Muscle layer of colon (tissue), 2 donors: ENCODE measurements around the gene RNF103.
"Not testable (repeated sequence)": the region's sequence is repeated elsewhere in the genome, so short reads cannot be mapped to it uniquely, and the experiment has no call there.

Experiments used
- H3K27ac ChIP-seq: one replicate; pipeline ENCODE4 v1.7.0; 2013; ENCODE audit warnings: low read depth, mild to moderate bottlenecking, low read length, moderate library complexity
- H3K27me3 ChIP-seq, 2 donors: one replicate each; pipeline ENCODE4 v1.7.0; 2013; ENCODE audit warnings: low read length in 2 of 2, mild to moderate bottlenecking in 2 of 2; ENCODE audit not compliant: insufficient read depth in 2 of 2, control insufficient read depth in 1 of 2
- H3K36me3 ChIP-seq: one replicate; pipeline ENCODE4 v1.7.0; 2013; ENCODE audit warnings: mild to moderate bottlenecking, low read length; ENCODE audit not compliant: insufficient read depth
- H3K4me1 ChIP-seq: one replicate; pipeline ENCODE4 v1.7.0; 2013; ENCODE audit warnings: mild to moderate bottlenecking, low read length; ENCODE audit not compliant: insufficient read depth
- H3K4me3 ChIP-seq, 2 donors: one replicate each; pipeline ENCODE4 v1.7.0; 2013; ENCODE audit warnings: low read length in 2 of 2, low read depth in 1 of 2, mild to moderate bottlenecking in 1 of 2, moderate library complexity in 1 of 2
- H3K9ac ChIP-seq: one replicate; pipeline ENCODE4 v1.7.0; 2013; ENCODE audit warnings: low read length
- H3K9me3 ChIP-seq: one replicate; pipeline ENCODE4 v1.7.0; 2013; ENCODE audit warnings: mild to moderate bottlenecking, low read length
- donor health status: abdominal sarcoma.
- donor health status: Adenocarcinoma of cecum.

Gene RNF103

DNA sequence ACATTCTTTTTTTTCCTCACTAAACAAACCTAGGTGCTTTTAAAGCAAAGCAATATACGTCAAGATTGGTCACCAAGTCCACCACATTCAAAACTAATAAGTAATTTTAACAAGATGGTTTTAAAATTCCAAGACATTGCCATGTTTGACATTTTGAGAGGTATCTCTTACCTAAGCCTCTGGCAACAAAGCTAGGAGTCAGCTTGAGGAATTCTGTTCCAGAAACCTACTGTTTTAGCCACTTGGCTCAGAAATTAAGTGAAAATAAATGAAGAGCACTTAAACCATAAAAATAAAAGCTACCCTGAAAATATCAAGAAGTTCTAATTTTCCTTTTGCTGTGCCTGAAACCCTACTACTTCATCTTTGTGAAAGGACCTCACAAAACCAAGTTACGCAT, 30.4 kb downstream of the RNF103 start:
- H3K27ac ChIP-seq: peak overlapping the region; percentile 83
- no peak overlapping the region for H3K9ac ChIP-seq

DNA sequence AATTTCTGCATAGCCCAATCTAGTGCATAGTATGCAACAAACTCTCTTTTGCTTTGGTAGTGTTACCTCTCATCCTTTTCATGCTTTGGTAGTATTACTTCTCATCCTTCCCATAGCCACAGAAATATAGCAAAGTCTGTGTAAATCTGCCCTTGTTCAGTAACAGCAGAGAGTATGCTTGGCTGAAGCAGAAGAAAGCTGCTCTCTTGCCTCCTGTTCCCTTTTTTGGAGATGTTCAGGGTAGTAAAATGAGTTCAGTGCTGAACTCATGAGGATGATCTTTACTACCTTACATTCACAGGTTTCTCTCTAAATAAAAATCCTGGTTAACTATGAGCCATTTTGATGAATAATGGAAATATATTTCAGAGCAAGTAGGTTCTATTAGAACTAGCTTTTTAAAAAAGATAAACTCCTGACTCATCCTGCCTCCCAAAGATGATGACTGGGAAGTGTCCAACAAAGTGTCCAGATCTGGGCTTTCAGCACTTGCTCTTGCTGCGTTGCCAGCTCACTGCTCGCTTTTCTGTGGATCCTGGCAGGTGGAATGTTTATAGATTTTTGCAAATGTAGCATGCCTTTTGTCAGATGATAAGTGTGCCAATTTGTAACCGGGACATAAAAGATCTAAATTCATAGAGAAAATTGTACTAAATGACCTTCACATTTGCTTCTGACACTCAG, 31.0 kb downstream of the RNF103 start:
- no peak overlapping the region for H3K4me3 ChIP-seq
- H3K27me3 ChIP-seq: no peaks in the 10 kb centered on the region
- no peak overlapping the region for H3K9ac ChIP-seq
- peaks cover 51% of the 10 kb centered on the region for H3K4me1 ChIP-seq
- H3K9me3 ChIP-seq: no peaks in the 10 kb centered on the region
- peak overlapping the region; percentile 83 for H3K27ac ChIP-seq
- H3K36me3 ChIP-seq: no peaks in the 10 kb centered on the region

More for the DNA sequence above, 30.4 kb downstream of the RNF103 start:
- Histone ChIP-seq H3K9me3 (no peaks in the 10 kb centered on the region), H3K36me3 (no peaks in the 10 kb centered on the region), H3K4me1 (peaks cover 51% of the 10 kb centered on the region), H3K27me3 (no peaks in the 10 kb centered on the region), H3K4me3 (no peak overlapping the region)

DNA sequence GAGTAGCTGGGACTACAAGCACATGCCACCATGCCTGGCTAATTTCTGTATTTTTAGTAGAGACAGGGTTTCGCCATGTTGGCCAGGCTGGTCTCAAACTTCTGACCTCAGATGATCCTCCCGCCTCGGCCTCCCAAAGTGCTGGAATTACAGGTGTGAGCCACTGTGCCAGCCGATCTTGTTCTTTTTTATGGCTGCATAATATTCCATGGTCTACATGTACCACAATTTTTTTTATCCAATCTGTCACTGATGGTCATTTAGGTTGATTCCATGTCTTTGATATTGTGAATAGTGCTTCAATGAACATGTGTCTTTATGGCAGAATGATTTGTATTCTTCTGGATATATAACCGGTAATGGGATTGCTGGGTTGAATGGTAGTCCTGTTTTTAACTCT, 34.0 kb downstream of the RNF103 start:
- H3K36me3 ChIP-seq, H3K9me3 ChIP-seq, H3K27me3 ChIP-seq, H3K9ac ChIP-seq, H3K27ac ChIP-seq, H3K4me3 ChIP-seq: not testable (repeated sequence)
- H3K4me1 ChIP-seq: peaks cover 31% of the 10 kb centered on the region

DNA sequence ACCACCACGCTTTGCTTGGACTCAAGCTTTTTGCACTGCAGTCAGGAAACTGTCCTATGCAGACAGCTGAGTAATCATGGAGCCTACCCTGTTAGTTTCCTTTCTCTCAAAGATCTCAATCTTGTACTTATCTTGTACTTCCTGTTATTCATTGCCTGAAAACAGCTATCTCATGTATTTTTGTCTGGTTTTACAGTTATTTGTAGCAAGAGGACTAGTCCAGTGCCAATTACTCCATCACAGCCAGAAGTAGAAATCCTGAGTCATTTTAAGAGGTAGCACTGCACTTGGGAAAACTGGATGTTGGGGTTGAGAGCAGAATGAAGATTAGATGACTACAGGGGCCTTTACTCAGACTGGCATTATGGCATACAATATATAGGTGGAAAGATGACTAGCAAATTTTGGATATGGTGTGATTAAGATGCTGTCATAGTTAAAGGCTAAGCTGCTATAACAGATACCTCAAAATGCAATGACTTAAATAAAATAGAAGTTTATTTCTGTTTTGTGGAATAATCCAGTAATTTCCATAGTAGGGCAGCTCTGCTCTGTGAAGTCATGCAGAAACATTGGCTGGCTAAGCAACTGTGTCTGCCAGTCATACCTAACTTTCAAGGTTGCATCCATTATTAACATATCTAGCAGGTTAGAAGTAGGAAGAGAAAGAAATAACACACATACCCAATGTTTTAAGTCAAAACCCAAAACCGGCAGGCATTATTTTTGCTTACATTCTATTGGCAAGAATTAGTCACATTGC, 39.3 kb downstream of the RNF103 start:
- no peaks in the 10 kb centered on the region for H3K27me3 ChIP-seq

DNA sequence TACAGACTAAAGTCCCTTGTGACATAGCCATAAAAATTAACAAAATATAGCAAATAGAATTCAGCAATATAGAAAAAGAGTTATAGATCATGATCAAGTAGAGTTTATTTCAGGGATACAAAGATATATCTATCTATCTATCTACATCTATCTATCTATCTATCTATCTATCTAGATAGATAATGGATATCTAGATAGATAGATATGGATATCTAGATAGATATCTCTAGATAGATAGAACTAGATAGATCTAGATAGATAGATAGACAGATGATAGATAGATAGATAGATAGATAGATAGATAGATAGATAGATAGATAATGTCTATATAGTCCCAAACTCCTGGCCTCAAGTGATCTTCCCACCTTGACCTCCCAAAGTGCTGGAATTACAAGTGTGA, 43.1 kb downstream of the RNF103 start:
- no peaks in the 10 kb centered on the region for H3K4me1 ChIP-seq
- H3K4me3 ChIP-seq: no peak overlapping the region
- H3K27me3 ChIP-seq: no peaks in the 10 kb centered on the region
- no peak overlapping the region for H3K27ac ChIP-seq
- H3K9me3 ChIP-seq: no peaks in the 10 kb centered on the region
- no peaks in the 10 kb centered on the region for H3K36me3 ChIP-seq
- no peak overlapping the region for H3K9ac ChIP-seq

More for the DNA sequence above, 39.3 kb downstream of the RNF103 start:
- Histone ChIP-seq H3K9me3 (no peaks in the 10 kb centered on the region), H3K4me3 (no peak overlapping the region), H3K9ac (no peak overlapping the region), H3K36me3 (no peaks in the 10 kb centered on the region), H3K4me1 (no peaks in the 10 kb centered on the region), H3K27ac (no peak overlapping the region)

DNA sequence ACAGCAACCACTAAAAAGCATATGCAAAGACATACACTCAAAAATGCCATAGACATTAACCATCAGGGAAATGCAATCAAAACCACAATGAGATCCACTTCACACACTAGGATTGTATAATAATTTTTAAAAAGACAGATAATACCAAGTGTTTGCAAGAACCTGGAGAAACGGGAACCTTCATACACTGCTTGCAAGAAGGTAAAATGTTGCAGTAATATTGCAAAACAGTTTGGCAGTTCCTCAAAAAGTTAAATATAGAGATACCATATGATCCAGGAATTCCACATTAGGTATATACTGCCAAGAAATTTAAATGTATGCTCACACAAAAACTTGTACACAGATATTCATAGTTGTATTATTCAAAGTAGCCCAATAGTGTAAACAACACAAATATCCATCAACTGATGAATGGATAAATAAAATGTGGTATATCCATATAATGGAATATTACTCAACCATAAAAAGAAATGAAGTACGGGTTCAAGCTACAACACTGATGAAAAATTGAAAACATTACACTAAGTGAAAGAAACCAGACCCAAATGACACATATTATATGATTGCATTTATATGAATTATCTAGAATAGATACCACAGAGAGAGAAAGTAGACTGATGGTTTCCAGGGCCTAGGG, 45.7 kb downstream of the RNF103 start:
- no peaks in the 10 kb centered on the region for H3K9me3 ChIP-seq
- no peaks in the 10 kb centered on the region for H3K36me3 ChIP-seq
- H3K9ac ChIP-seq: no peak overlapping the region
- no peak overlapping the region for H3K27ac ChIP-seq
- no peak overlapping the region for H3K4me3 ChIP-seq
- H3K27me3 ChIP-seq: no peaks in the 10 kb centered on the region
- H3K4me1 ChIP-seq: no peaks in the 10 kb centered on the region

DNA sequence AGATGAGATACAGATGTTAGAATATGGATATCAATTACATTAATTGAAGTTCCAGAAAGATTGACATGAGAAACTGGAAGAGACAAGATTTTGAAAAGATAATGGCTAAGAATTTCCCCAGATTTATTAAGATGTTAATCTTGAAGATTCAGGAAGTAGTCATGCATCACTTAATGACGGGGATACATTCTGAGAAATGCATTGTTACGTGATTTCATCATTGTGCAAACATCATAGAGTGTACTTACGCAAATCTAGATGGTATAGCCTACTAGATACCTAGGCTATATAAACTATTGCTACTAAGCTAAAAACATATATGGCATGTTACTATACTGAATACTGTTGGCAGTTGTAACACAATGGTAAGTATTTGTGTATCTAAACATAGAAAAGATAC, 53.6 kb downstream of the RNF103 start:
- H3K27ac ChIP-seq: no peak overlapping the region
- no peaks in the 10 kb centered on the region for H3K9me3 ChIP-seq
- no peaks in the 10 kb centered on the region for H3K4me1 ChIP-seq
- H3K4me3 ChIP-seq: no peak overlapping the region
- no peaks in the 10 kb centered on the region for H3K36me3 ChIP-seq
- H3K9ac ChIP-seq: no peak overlapping the region
- no peaks in the 10 kb centered on the region for H3K27me3 ChIP-seq

DNA sequence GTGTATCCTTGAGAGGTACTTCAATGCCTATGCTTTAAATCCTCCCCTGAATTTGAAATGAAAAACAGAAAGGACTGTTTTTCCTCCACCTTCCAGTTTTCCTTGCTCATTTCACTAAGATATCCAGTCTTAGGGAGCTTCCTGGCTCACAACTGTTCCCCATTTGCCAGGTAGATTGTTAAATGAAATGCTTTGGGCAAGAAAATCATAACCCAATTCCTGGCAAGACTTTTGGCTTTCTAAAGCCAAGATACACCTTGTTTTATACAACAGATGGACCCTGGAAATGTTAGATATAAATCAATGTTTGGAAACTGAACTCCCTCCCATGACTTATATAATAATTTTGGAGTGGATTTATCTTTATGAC, 56.9 kb downstream of the RNF103 start:
- Histone ChIP-seq H3K4me1 (peaks cover 12% of the 10 kb centered on the region), H3K36me3 (no peaks in the 10 kb centered on the region), H3K27me3 (no peaks in the 10 kb centered on the region), H3K9me3 (no peaks in the 10 kb centered on the region), H3K4me3 (no peak overlapping the region), H3K27ac (no peak overlapping the region), H3K9ac (no peak overlapping the region)

DNA sequence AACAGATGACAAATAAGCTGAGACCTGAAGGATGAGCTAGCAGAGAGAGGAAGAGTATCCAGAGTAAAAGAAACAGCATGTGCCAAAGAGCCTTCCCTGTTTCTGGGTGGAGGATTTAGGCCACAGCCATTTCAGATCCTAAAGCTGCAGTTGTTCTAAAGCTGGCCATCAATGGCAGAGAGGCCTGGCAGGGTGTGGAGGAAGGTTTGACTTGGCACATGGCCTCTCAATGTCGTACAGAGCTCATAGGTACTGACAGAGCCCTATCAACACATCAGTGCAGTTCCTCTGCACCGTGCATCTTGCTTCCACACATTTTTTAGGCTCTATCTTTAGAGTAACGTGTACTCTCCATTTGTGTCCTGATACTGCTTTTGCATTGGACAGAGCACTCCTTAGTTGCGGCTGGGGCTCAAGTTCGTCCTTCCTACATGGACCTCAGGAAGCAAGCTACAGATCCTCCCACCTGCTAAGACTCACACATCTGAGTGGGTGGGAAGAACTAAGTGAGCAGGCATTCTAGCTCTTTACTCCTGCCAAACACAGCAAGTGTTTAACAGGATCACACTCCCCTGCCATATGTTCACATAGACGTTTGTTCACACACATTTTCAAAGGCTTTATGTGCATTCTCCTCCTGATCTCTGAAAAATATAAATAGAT, 57.4 kb downstream of the RNF103 start:
- H3K4me3 ChIP-seq: no peak overlapping the region
- no peak overlapping the region for H3K9ac ChIP-seq
- no peaks in the 10 kb centered on the region for H3K36me3 ChIP-seq
- H3K27ac ChIP-seq: no peak overlapping the region
- no peaks in the 10 kb centered on the region for H3K27me3 ChIP-seq
- H3K9me3 ChIP-seq: no peaks in the 10 kb centered on the region
- H3K4me1 ChIP-seq: peaks cover 17% of the 10 kb centered on the region

DNA sequence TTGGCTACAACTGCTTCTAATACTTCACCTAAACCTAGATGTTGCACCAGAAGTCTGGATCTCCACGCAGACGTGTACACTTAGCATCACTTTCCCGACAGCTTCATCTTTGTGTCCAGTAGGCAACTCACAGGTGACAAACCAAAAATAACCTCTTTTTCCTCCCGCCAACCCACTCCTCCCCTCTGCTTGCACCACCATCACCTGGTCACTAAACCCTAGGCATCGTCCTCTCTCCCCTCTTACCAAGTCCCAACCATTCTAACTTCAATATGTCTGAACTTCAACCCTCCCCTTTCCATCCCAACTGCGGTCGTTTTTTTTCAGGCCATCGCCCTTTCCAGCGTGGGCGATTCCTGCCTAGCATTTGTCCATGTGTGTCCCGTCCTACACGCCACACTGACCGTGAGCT, 60.0 kb downstream of the RNF103 start:
- no peaks in the 10 kb centered on the region for H3K36me3 ChIP-seq
- no peak overlapping the region for H3K27ac ChIP-seq
- H3K4me3 ChIP-seq: peak overlapping the region in 1 of 2 donors; percentile 90
- peaks cover 24% of the 10 kb centered on the region for H3K4me1 ChIP-seq
- no peaks in the 10 kb centered on the region for H3K9me3 ChIP-seq
- no peaks in the 10 kb centered on the region for H3K27me3 ChIP-seq
- H3K9ac ChIP-seq: peak overlapping the region; percentile 76

DNA sequence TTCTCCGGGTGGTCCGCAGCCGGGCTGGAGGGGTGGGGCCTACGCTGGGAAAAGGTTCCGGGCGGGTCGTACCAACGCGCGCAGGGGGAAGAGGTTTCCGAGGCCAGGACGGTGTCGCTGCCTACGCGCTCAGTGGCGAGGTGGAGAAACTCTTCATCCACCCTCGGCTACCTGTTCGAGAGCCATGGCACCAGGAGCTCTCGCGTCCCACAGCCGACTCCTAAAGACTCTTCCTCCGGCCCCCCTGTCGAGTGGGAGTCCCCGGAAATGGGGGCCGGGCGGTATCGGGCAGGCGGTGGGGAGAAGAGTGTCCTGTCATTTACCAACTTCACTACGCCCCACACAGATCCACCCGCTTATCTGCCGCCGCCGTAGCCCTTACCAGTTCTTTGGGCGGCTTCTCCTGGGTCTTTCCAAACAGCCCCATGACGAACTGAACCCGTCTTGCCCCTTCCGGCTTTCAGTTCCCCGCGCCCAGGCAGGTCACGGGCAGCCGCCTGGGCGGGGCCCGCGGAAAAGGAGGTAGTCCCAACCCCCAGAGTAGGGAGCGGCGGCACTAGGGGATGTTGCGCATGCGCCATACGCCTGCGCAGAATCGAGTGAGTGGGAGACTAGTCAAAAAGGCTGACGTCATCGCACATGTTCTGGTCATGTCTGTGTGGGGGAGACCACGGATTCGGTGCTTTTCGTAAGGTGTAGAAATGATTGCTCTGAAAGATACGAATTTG, 60.6 kb downstream of the RNF103 start, which contains the start of gene CHMP3:
CHMP3 (minus strand) TSS at position 522 of the 728 bp plus-strand sequence; CDS start at position 427, 95 bp downstream.
- Histone ChIP-seq H3K4me1 (peaks cover 24% of the 10 kb centered on the region), H3K9ac (peak within 1 kb of the TSS; percentile 76), H3K27ac (peak within 1 kb of the TSS; percentile 94), H3K9me3 (no peaks in the 10 kb centered on the region), H3K36me3 (no peaks in the 10 kb centered on the region), H3K27me3 (no peaks in the 10 kb centered on the region), H3K4me3 (peak within 1 kb of the TSS; percentile 82 to 90)
